Dendritic cell treated with granulocyte-macrophage colony-stimulating factor and Interleukin-4, amounts not matched to agents 40 ng/mL and 50 ng/mL, for 4 days (primary cell): Measurements from ENCODE around the gene GJD3.

Experiments
- H3K27ac Mint-ChIP-seq: one replicate; pipeline ENCODE4 v1.8.0; 2022; ENCODE audit warnings: mild to moderate bottlenecking, mixed read lengths
- H3K27me3 Mint-ChIP-seq: one replicate; pipeline ENCODE4 v1.8.0; 2022; ENCODE audit warnings: mild to moderate bottlenecking, mixed read lengths
- H3K36me3 Mint-ChIP-seq: one replicate; pipeline ENCODE4 v1.8.0; 2022; ENCODE audit warnings: low read depth, mixed read lengths
- H3K4me1 Mint-ChIP-seq: one replicate; pipeline ENCODE4 v1.8.0; 2022; ENCODE audit warnings: low read depth, mixed read lengths
- H3K4me3 Mint-ChIP-seq: one replicate; pipeline ENCODE4 v1.8.0; 2022; ENCODE audit warnings: mild to moderate bottlenecking, moderate library complexity, mixed read lengths
- H3K9me3 Mint-ChIP-seq: one replicate; pipeline ENCODE4 v1.8.0; 2022; ENCODE audit warnings: mixed read lengths
- intact Hi-C: fragments of 100-400 bp; cut with micrococcal nuclease; formaldehyde crosslinking; loops from one replicate; pipeline ENCODE4 v1.15.0; 2022

The GJD3 gene

GRCh38 chr17:40344421-40345160 is 19.9 kb downstream of the GJD3 start:
- intact Hi-C loops, result loop anchor here (2.0 kb wide), 1 partner anchor 42 kb away; no protein-coding TSS in a partner anchor
- Mint-ChIP-seq H3K27me3 (no peaks in the 10 kb centered on the region), H3K27ac (peak overlapping the region; percentile 91), H3K4me3 (peak overlapping the region; percentile 76), H3K4me1 (peaks cover 90% of the 10 kb centered on the region), H3K36me3 (peaks cover 90% of the 10 kb centered on the region), H3K9me3 (no peaks in the 10 kb centered on the region)

GRCh38 chr17:40343219-40344119 is 21.1 kb downstream of the GJD3 start:
- intact Hi-C loops, result loop anchor here (2.0 kb wide), 2 partner anchors 21 to 41 kb away; no protein-coding TSS in a partner anchor
- peaks cover 84% of the 10 kb centered on the region for H3K36me3 Mint-ChIP-seq
- peak overlapping the region; percentile 91 for H3K27ac Mint-ChIP-seq
- peak overlapping the region; percentile 76 for H3K4me3 Mint-ChIP-seq
- H3K4me1 Mint-ChIP-seq, result peaks cover 90% of the 10 kb centered on the region
- H3K27me3 Mint-ChIP-seq, result no peaks in the 10 kb centered on the region
- H3K9me3 Mint-ChIP-seq, result no peaks in the 10 kb centered on the region

GRCh38 chr17:40342504-40343218 is 21.9 kb downstream of the GJD3 start:
- intact Hi-C loops, result loop anchor here (2.0 kb wide), 1 partner anchor 20 kb away; no protein-coding TSS in a partner anchor
- Mint-ChIP-seq H3K27ac (peak overlapping the region; percentile 91), H3K9me3 (no peaks in the 10 kb centered on the region), H3K4me1 (peaks cover 90% of the 10 kb centered on the region), H3K27me3 (no peaks in the 10 kb centered on the region), H3K4me3 (peak overlapping the region; percentile 76), H3K36me3 (peaks cover 84% of the 10 kb centered on the region)

GRCh38 chr17:40341808-40342503 is 22.6 kb downstream of the GJD3 start:
- Mint-ChIP-seq H3K27ac (peak overlapping the region; percentile 91), H3K9me3 (no peaks in the 10 kb centered on the region), H3K36me3 (peaks cover 86% of the 10 kb centered on the region), H3K27me3 (no peaks in the 10 kb centered on the region), H3K4me3 (peak overlapping the region; percentile 76), H3K4me1 (peaks cover 90% of the 10 kb centered on the region)
- intact Hi-C loops, result loop anchor here (2.0 kb wide), 1 partner anchor 19 kb away; no protein-coding TSS in a partner anchor

- intact Hi-C loops, result no loop called here
- Mint-ChIP-seq H3K36me3 (peaks cover 84% of the 10 kb centered on the region), H3K27ac (peak overlapping the region; percentile 91), H3K9me3 (no peaks in the 10 kb centered on the region), H3K27me3 (no peaks in the 10 kb centered on the region), H3K4me3 (peak overlapping the region; percentile 76), H3K4me1 (peaks cover 90% of the 10 kb centered on the region)
Measured at GRCh38 chr17:40340880-40341807, 23.4 kb downstream of the GJD3 start.

GRCh38 chr17:40340327-40340726 is 24.2 kb downstream of the GJD3 start:
- Mint-ChIP-seq H3K4me1 (peaks cover 90% of the 10 kb centered on the region), H3K27me3 (no peaks in the 10 kb centered on the region), H3K27ac (peak overlapping the region; percentile 91), H3K4me3 (peak overlapping the region; percentile 7), H3K36me3 (peaks cover 77% of the 10 kb centered on the region), H3K9me3 (no peaks in the 10 kb centered on the region)
- intact Hi-C loops, result no loop called here

GRCh38 chr17:40338941-40339649 is 25.4 kb downstream of the GJD3 start:
- intact Hi-C loops, result no loop called here
- Mint-ChIP-seq H3K27ac (peak overlapping the region; percentile 91), H3K4me3 (peak overlapping the region; percentile 10), H3K27me3 (no peaks in the 10 kb centered on the region), H3K36me3 (peaks cover 72% of the 10 kb centered on the region), H3K9me3 (no peaks in the 10 kb centered on the region), H3K4me1 (peaks cover 90% of the 10 kb centered on the region)

- no peak overlapping the region for H3K4me3 Mint-ChIP-seq
- intact Hi-C loops, result no loop called here
Measured at GRCh38 chr17:40338058-40338457, 26.5 kb downstream of the GJD3 start.

GRCh38 chr17:40337351-40337750 is 27.2 kb downstream of the GJD3 start:
- intact Hi-C loops, result no loop called here
- Mint-ChIP-seq H3K27ac (no peak overlapping the region), H3K36me3 (peaks cover 69% of the 10 kb centered on the region), H3K27me3 (no peaks in the 10 kb centered on the region), H3K4me1 (peaks cover 90% of the 10 kb centered on the region), H3K9me3 (no peaks in the 10 kb centered on the region), H3K4me3 (no peak overlapping the region)

More at GRCh38 chr17:40338058-40338457, 26.5 kb downstream of the GJD3 start:
- no peaks in the 10 kb centered on the region for H3K9me3 Mint-ChIP-seq
- peaks cover 69% of the 10 kb centered on the region for H3K36me3 Mint-ChIP-seq
- H3K27ac Mint-ChIP-seq, result peak overlapping the region; percentile 51
- peaks cover 90% of the 10 kb centered on the region for H3K4me1 Mint-ChIP-seq
- no peaks in the 10 kb centered on the region for H3K27me3 Mint-ChIP-seq

GRCh38 chr17:40335620-40336019 is 28.9 kb downstream of the GJD3 start:
- peaks cover 99% of the 10 kb centered on the region for H3K4me1 Mint-ChIP-seq
- H3K27ac Mint-ChIP-seq, result peak overlapping the region; percentile 96
- H3K27me3 Mint-ChIP-seq, result no peaks in the 10 kb centered on the region
- H3K36me3 Mint-ChIP-seq, result peaks cover 77% of the 10 kb centered on the region
- no peak overlapping the region for H3K4me3 Mint-ChIP-seq
- no peaks in the 10 kb centered on the region for H3K9me3 Mint-ChIP-seq
- intact Hi-C loops, result no loop called here

- intact Hi-C loops, result no loop called here
- peak overlapping the region; percentile 96 for H3K27ac Mint-ChIP-seq
- peaks cover 97% of the 10 kb centered on the region for H3K4me1 Mint-ChIP-seq
- H3K4me3 Mint-ChIP-seq, result peak overlapping the region; percentile 39
- no peaks in the 10 kb centered on the region for H3K27me3 Mint-ChIP-seq
- peaks cover 69% of the 10 kb centered on the region for H3K36me3 Mint-ChIP-seq
- no peaks in the 10 kb centered on the region for H3K9me3 Mint-ChIP-seq
Measured at GRCh38 chr17:40333781-40334448, 30.6 kb downstream of the GJD3 start.
